ENCODE data around the gene RANBP17. TPM values are rescaled to one million over a fixed set of nuclear protein-coding genes. Genes with fewer than 3 reads are reported as not detected.

RANBP17 gene
- total RNA-seq, 1 experiment from 2014 or later = 28.9 TPM

GRCh38 chr5:171263181-171263580 is 401.4 kb downstream of the RANBP17 start:
- no peak for DNase-seq
- no peaks in the 10 kb centered on the region for H3K9me3 ChIP-seq (replicated peaks)

GRCh38 chr5:171264843-171265242 is 403.0 kb downstream of the RANBP17 start:
- Histone ChIP-seq H3K36me3 (0 out of 2 replicates have a peak, but pooled peaks cover 2% of the 10 kb centered on the region), H3K27me3 (no peaks in the 10 kb centered on the region), H3K9me3 (replicated peaks) (no peaks in the 10 kb centered on the region), H3K4me3 (no peak overlapping the region), H3K4me1 (no peaks in the 10 kb centered on the region), H3K27ac (no peak overlapping the region)
- DNase-seq = no peak

More at GRCh38 chr5:171263181-171263580, 401.4 kb downstream of the RANBP17 start:
- Histone ChIP-seq H3K27ac (no peak overlapping the region), H3K36me3 (0 out of 2 replicates have a peak, but pooled peaks cover 2% of the 10 kb centered on the region), H3K4me1 (no peaks in the 10 kb centered on the region), H3K27me3 (no peaks in the 10 kb centered on the region), H3K4me3 (no peak overlapping the region)

- H3K4me3 ChIP-seq = no peak overlapping the region
- H3K36me3 ChIP-seq = 0 out of 2 replicates have a peak, but pooled peaks cover 2% of the 10 kb centered on the region
- no peak for DNase-seq
- no peaks in the 10 kb centered on the region for H3K9me3 ChIP-seq (replicated peaks)
- H3K27ac ChIP-seq = no peak overlapping the region
- H3K27me3 ChIP-seq = no peaks in the 10 kb centered on the region
- no peaks in the 10 kb centered on the region for H3K4me1 ChIP-seq
Measured at GRCh38 chr5:171268700-171269620, 407.1 kb downstream of the RANBP17 start.

DNA sequence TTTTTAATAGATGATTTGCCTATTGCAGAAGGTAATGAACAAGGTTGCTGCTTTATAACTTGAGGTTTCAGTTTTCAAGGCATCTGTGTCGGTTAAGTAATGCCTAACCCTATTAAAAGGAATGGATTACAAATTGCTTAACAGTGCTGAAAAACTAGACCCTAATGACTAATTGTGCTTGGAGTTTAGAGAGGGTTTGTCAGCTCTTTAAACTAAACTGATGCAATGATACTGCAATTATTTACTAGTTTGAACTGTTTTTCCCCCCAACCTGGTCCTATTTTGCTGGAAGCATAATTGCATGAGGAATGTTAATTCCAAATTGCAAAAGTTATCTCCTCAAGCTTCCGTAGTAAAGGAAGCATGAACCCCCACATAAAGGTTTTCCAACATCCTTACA is 407.9 kb downstream of the RANBP17 start:
- Histone ChIP-seq H3K36me3 (0 out of 2 replicates have a peak, but pooled peaks cover 2% of the 10 kb centered on the region), H3K9me3 (replicated peaks) (no peaks in the 10 kb centered on the region), H3K27ac (no peak overlapping the region), H3K27me3 (no peaks in the 10 kb centered on the region), H3K4me3 (no peak overlapping the region), H3K4me1 (peaks cover under 1% of the 10 kb centered on the region; the same call in 1 of the 2 replicates)
- DNase-seq = no peak

- Histone ChIP-seq H3K36me3 (0 out of 2 replicates have a peak, but pooled peaks cover 2% of the 10 kb centered on the region), H3K9me3 (replicated peaks) (no peaks in the 10 kb centered on the region), H3K27me3 (no peaks in the 10 kb centered on the region), H3K4me1 (peaks cover 5% of the 10 kb centered on the region), H3K4me3 (no peak overlapping the region), H3K27ac (no peak overlapping the region)
- no peak for DNase-seq
Measured at GRCh38 chr5:171270136-171270535, 408.3 kb downstream of the RANBP17 start.

GRCh38 chr5:171271798-171272197 is 410.0 kb downstream of the RANBP17 start:
- Histone ChIP-seq H3K27me3 (no peaks in the 10 kb centered on the region), H3K9me3 (replicated peaks) (no peaks in the 10 kb centered on the region), H3K27ac (no peak overlapping the region), H3K36me3 (no peaks in the 10 kb centered on the region), H3K4me1 (peaks cover 19% of the 10 kb centered on the region), H3K4me3 (no peak overlapping the region)
- no peak for DNase-seq

- no peaks in the 10 kb centered on the region for H3K36me3 ChIP-seq
- H3K4me3 ChIP-seq = no peak overlapping the region
- H3K9me3 ChIP-seq (replicated peaks) = no peaks in the 10 kb centered on the region
- DNase-seq = peak; percentile 24 to 52
- H3K4me1 ChIP-seq = peaks cover 19% of the 10 kb centered on the region
- no peaks in the 10 kb centered on the region for H3K27me3 ChIP-seq
- no peak overlapping the region for H3K27ac ChIP-seq
Measured at GRCh38 chr5:171272996-171273970, 411.5 kb downstream of the RANBP17 start.

DNA sequence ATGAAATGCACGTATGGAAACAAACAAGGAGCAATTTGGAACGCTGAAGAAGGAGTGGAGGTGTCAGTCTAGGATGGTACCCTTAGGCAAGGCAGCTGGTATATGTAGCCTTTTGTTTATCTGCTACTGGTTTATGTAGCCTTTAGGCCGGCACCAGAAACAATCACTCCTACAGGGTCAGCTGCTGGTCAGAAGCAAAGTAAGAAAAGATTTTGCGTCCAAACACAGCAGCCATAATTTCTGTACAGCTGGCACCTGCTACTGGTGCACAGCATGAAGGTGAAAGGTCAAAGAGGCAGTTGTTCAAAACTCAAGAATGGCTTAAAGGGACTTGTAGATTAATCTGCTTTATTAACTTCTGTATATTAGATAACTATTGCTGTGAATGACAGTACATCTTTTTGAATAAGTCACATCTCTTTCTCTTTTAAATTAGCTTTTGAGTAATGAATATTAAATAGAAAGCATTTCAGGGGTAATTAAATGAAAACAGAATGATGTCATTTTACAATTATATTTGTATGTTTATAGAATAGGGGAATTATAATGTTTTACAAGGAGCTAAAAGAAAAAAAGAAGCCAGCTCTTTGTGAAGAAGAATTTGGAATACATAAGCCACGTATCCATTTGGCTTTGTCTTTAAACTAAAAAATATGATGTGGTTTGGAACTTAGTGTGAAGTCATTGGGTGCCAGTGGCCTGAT is 414.2 kb downstream of the RANBP17 start:
- H3K4me1 ChIP-seq = peaks cover 19% of the 10 kb centered on the region
- no peak overlapping the region for H3K27ac ChIP-seq
- H3K27me3 ChIP-seq = no peaks in the 10 kb centered on the region
- H3K36me3 ChIP-seq = no peaks in the 10 kb centered on the region; the same call in 1 of the 2 replicates
- H3K4me3 ChIP-seq = no peak overlapping the region
- DNase-seq = peak; percentile 65 to 80
- H3K9me3 ChIP-seq (replicated peaks) = no peaks in the 10 kb centered on the region

DNA sequence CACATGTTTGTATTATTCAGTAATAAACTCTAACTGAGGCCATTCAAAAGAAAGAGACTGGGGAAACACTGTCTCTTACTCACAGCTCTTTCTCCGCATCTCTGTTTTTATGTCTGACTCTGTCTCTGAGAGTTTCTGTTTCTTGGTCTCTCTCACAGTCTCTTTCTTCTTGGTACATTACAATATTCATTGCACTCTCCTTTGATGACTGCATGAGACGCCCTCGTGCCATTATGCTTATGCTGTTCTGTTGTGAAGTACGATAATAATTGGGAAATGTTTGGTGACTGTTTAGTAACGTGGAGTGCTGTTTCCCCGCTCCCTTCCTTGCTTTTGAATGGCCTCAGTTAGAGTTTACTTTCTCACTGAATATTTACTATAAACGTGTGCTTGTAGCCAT is 421.9 kb downstream of the RANBP17 start:
- Histone ChIP-seq H3K4me1 (no peaks in the 10 kb centered on the region), H3K9me3 (replicated peaks) (no peaks in the 10 kb centered on the region), H3K4me3 (no peak overlapping the region), H3K36me3 (peaks cover 1% of the 10 kb centered on the region; the same call in 1 of the 2 replicates), H3K27me3 (no peaks in the 10 kb centered on the region), H3K27ac (no peak overlapping the region)
- DNase-seq = no peak

- Histone ChIP-seq H3K27me3 (no peaks in the 10 kb centered on the region), H3K36me3 (0 out of 2 replicates have a peak, but pooled peaks cover 3% of the 10 kb centered on the region), H3K4me3 (no peak overlapping the region), H3K4me1 (no peaks in the 10 kb centered on the region), H3K9me3 (replicated peaks) (no peaks in the 10 kb centered on the region), H3K27ac (no peak overlapping the region)
- DNase-seq = no peak
Measured at GRCh38 chr5:171285465-171285864, 423.6 kb downstream of the RANBP17 start.

GRCh38 chr5:171288066-171288465 is 426.2 kb downstream of the RANBP17 start:
- no peaks in the 10 kb centered on the region for H3K27me3 ChIP-seq
- no peak for DNase-seq

GRCh38 chr5:171291371-171291770 is 429.6 kb downstream of the RANBP17 start:
- DNase-seq = no peak
- Histone ChIP-seq H3K9me3 (replicated peaks) (no peaks in the 10 kb centered on the region), H3K4me3 (no peak overlapping the region), H3K27me3 (no peaks in the 10 kb centered on the region), H3K4me1 (peaks cover 10% of the 10 kb centered on the region), H3K36me3 (0 out of 2 replicates have a peak, but pooled peaks cover 3% of the 10 kb centered on the region), H3K27ac (no peak overlapping the region)

More at GRCh38 chr5:171288066-171288465, 426.2 kb downstream of the RANBP17 start:
- Histone ChIP-seq H3K4me1 (no peaks in the 10 kb centered on the region), H3K9me3 (replicated peaks) (no peaks in the 10 kb centered on the region), H3K27ac (no peak overlapping the region), H3K4me3 (no peak overlapping the region), H3K36me3 (0 out of 2 replicates have a peak, but pooled peaks cover 3% of the 10 kb centered on the region)

DNA sequence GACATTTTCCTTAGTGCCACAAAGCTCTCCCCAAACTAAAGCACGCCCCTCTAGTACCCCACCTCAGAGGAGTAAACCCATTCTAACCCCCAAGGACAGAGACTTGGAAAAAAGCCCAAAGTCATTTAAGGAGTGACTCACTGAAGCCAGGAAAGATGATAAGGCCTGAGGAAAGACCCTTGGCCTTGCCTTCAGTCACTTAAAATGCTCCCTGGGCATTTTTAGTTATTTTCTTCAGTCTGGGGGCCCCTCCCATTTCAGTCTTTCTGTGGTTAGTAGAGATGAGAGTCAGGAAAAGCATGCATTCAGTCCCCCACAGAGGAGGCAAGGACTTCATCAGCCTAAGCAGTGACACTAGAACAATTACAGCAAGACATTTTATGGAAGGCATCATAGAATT is 433.5 kb downstream of the RANBP17 start:
- H3K27ac ChIP-seq = no peak overlapping the region
- no peak overlapping the region for H3K4me3 ChIP-seq
- DNase-seq = no peak

DNA sequence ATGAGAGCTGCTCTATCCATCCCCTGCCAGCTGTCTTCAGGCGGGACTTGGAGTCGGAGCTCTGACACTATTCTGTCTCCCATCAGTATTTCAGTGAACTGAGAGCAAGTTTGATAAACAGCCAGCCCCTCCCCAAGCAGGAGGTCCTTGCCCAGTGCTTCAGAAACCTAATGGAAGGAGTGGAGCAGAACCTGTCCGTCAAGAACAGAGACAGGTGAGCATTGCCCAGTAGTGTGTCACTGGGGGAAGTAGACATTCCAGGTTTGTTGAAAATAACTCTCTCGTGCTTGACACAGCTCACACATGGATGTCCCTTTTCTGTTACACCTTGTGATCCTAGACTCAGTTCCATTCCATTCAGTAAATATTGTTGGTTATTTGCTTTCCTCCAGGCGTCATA is 434.0 kb downstream of the RANBP17 start:
- no peaks in the 10 kb centered on the region for H3K9me3 ChIP-seq (replicated peaks)
- DNase-seq = no peak
- H3K4me1 ChIP-seq = peaks cover 10% of the 10 kb centered on the region
- H3K4me3 ChIP-seq = no peak overlapping the region
- H3K27ac ChIP-seq = no peak overlapping the region
- H3K36me3 ChIP-seq = no peaks in the 10 kb centered on the region; the same call in 1 of the 2 replicates
- no peaks in the 10 kb centered on the region for H3K27me3 ChIP-seq

More for the DNA sequence above, 433.5 kb downstream of the RANBP17 start:
- H3K4me1 ChIP-seq = peaks cover 10% of the 10 kb centered on the region
- no peaks in the 10 kb centered on the region; the same call in 1 of the 2 replicates for H3K36me3 ChIP-seq
- H3K9me3 ChIP-seq (replicated peaks) = no peaks in the 10 kb centered on the region
- H3K27me3 ChIP-seq = no peaks in the 10 kb centered on the region

Measured in SJCRH30 (cell line).